ENCODE data around the gene USP25. TPM values are rescaled to one million over a fixed set of nuclear protein-coding genes. Genes with fewer than 3 reads are reported as not detected.

Gene USP25
- total RNA-seq, 1 experiment from 2014 or later, result 35.1 TPM

GRCh38 chr21:15904389-15904788 lies 174.6 kb downstream of the USP25 start:
- peaks cover 29 to 48% of the 10 kb centered on the region in 2 experiments for H3K9me3 Mint-ChIP-seq
- no peak overlapping the region for H3K4me3 Mint-ChIP-seq
- H3K27me3 Mint-ChIP-seq (ENCODE audit: low read depth), result no peaks in the 10 kb centered on the region
- H3K4ac ChIP-seq (ENCODE audit: low read depth, low read length), result no peak overlapping the region
- H3K27me3 ChIP-seq (ENCODE audit: insufficient read depth, low read length), result no peaks in the 10 kb centered on the region
- no peaks in the 10 kb centered on the region for H3K4me1 ChIP-seq (ENCODE audit: insufficient read depth, low read length)
- H2AK5ac ChIP-seq (ENCODE audit: insufficient read length, low read length), result no peak overlapping the region
- H2BK12ac ChIP-seq (ENCODE audit: insufficient read length, low read depth, low read length), result no peak overlapping the region
- no peak overlapping the region for H2BK120ac ChIP-seq (ENCODE audit: low read depth, low read length, poor library complexity, severe bottlenecking)
- H3T11ph ChIP-seq (ENCODE audit: low read length), result no peak overlapping the region
- no peaks in the 10 kb centered on the region for H3K23me2 ChIP-seq (ENCODE audit: insufficient read length, low read depth, low read length, poor library complexity, severe bottlenecking)
- no peak overlapping the region for H2AFZ ChIP-seq (ENCODE audit: low read length)
- H3K27ac Mint-ChIP-seq, result no peak overlapping the region
- H3K23ac ChIP-seq (ENCODE audit: insufficient read length, low read depth, low read length), result no peak overlapping the region
- no peak overlapping the region for H3K14ac ChIP-seq (ENCODE audit: insufficient read depth, low read length)
- no peak overlapping the region for H4K91ac ChIP-seq (ENCODE audit: insufficient read length, low read depth, low read length)
- H2BK20ac ChIP-seq (ENCODE audit: low read depth, low read length, poor library complexity, severe bottlenecking), result no peak overlapping the region
- no peaks in the 10 kb centered on the region for H3K9me3 ChIP-seq (ENCODE audit: control insufficient read depth, low read depth, low read length)
- no peak overlapping the region for H2BK5ac ChIP-seq (ENCODE audit: insufficient read length, low read length)
- H4K8ac ChIP-seq (replicated peaks; ENCODE audit: insufficient read length, low read depth, low read length), result no peak overlapping the region
- H3K79me1 ChIP-seq (ENCODE audit: insufficient read depth, low read depth, low read length, poor library complexity, severe bottlenecking), result no peaks in the 10 kb centered on the region
- H4K20me1 ChIP-seq (ENCODE audit: control insufficient read depth, insufficient read depth, insufficient read length), result no peaks in the 10 kb centered on the region
- H4K5ac ChIP-seq (ENCODE audit: insufficient read length, low read depth, low read length), result no peak overlapping the region
- no peak overlapping the region for H3K56ac ChIP-seq (ENCODE audit: insufficient read length, low read depth, low read length)
- WGBS (ENCODE audit: extremely low coverage, insufficient read length, low lambda C conversion rate), result no CpG with 5 or more reads among the region's 8 CpGs
- H3K9ac ChIP-seq (ENCODE audit: extremely low read depth, insufficient read length, low read length), result no peak overlapping the region
- no peak overlapping the region for H3K27ac ChIP-seq (ENCODE audit: insufficient read length, low read depth, low read length)
- H3K18ac ChIP-seq (ENCODE audit: insufficient read length, low read depth, low read length), result no peak overlapping the region
- H3K4me1 Mint-ChIP-seq, result no peaks in the 10 kb centered on the region
- no peaks in the 10 kb centered on the region for H3K79me2 ChIP-seq (ENCODE audit: insufficient read depth, low read length)
- no peak for TF ChIP-seq CTCF (conservative IDR thresholded peaks at IDR 0.05)
- DNase-seq, result no peak
- H3K36me3 Mint-ChIP-seq (ENCODE audit: insufficient read depth in 1 of 3, low read depth in 3 of 3), result peaks cover 5 to 46% (median 7%) of the 10 kb centered on the region in 3 experiments; a peak in 5 of 7 replicates
- no peak overlapping the region for H2BK15ac ChIP-seq (ENCODE audit: low read depth, low read length)
- no peak overlapping the region for H3K4me2 ChIP-seq (ENCODE audit: insufficient read depth, insufficient read length, low read length)
